ENCODE measurements around the gene MEIS3.

MEIS3 gene

GRCh38 chr19:47356900-47357299, 62.4 kb downstream of the MEIS3 start:
- no peak for DNase-seq

GRCh38 chr19:47353307-47353712, 66.0 kb downstream of the MEIS3 start:
- DNase-seq: no peak

All from CD4-positive, alpha-beta T cell treated with Interleukin-12 subunit alpha and Interleukin-12 subunit beta, for 1 hour (primary cell).